B cell (primary cell): ENCODE data around the gene TTLL8.

Experiments
- CTCF ChIP-seq: fragments of 200-600 bp; IDR thresholded peaks from one replicate; pipeline ENCODE4 v1.8.0; 2022; ENCODE audit warnings: antibody characterized with exemption, mild to moderate bottlenecking
- EZH2 ChIP-seq: IDR thresholded peaks from 2 replicates; pipeline ENCODE4 v1.6.1; 2012; ENCODE audit warnings: borderline replicate concordance, low read depth, mild to moderate bottlenecking, moderate library complexity, low read length; ENCODE audit not compliant: insufficient read depth, poor library complexity, severe bottlenecking

GRCh38 chr22:49975543-49976389, 82.3 kb downstream of the TTLL8 start:
- no peak for TF ChIP-seq CTCF
- no peak for TF ChIP-seq EZH2
